HCT116 (cell line): ENCODE measurements around the gene BEND6. TPM values are rescaled to one million over a fixed set of nuclear protein-coding genes. Genes with fewer than 3 reads are reported as not detected.

Experiments
- ATAC-seq: fragments of 200-7000 bp; cut with Tn5 transposase; 2 replicates; pipeline ENCODE4 v1.9.1; 2020; ENCODE audit warnings: mild to moderate bottlenecking, moderate library complexity
- BruUV-seq: library from RNA; stranded (reverse); fragments of 400-500 nt; replicated peaks from 2 replicates; lab custom pipeline; 2021; lab: Mats Ljungman, UMichigan
- CTCF ChIA-PET: fragments of 300-600 bp; sonication (Branson Sonifier 250); formaldehyde crosslinking; loops from one replicate; lab custom pipeline; 2021; ENCODE audit warnings: antibody characterized with exemption; lab: Charles Lee
- POLR2A ChIA-PET: fragments of 300-600, 350-600 bp; sonication (Branson Sonifier 250); formaldehyde crosslinking; loops from one replicate; lab custom pipeline; 2021; ENCODE audit warnings: antibody characterized with exemption; lab: Charles Lee
- RAD21 ChIA-PET, 2 experiments: fragments of 300-600 bp; sonication (Branson Sonifier 250); formaldehyde crosslinking; loops; one replicate each; lab custom pipeline; 2023; ENCODE audit warnings: low total read pairs in 2 of 2; ENCODE audit not compliant: uncharacterized antibody in 2 of 2, unreplicated experiment in 2 of 2, low non-redundant PET in 1 of 2; lab: Charles Lee
- DNase-seq: peaks from one replicate; pipeline ENCODE4 v3.0.0-alpha.2; 2010; ENCODE audit warnings: low read depth, low spot score
- H2AFZ ChIP-seq: fragments of 200-600 bp; shearing (Covaris generic), sonication (generic); 2 replicates; pipeline ENCODE4 v1.6.1; 2017; ENCODE audit warnings: low read depth, mixed run types, mixed read lengths, antibody characterized with exemption, low read length; ENCODE audit not compliant: poor library complexity, severe bottlenecking
- H3K27ac ChIP-seq: 2 replicates; pipeline ENCODE4 v1.5.1; 2012; ENCODE audit warnings: low read depth, low read length
- H3K27me3 ChIP-seq: fragments of 200-600 bp; sonication (generic); 2 replicates; pipeline ENCODE4 v1.6.1; 2016; ENCODE audit warnings: mixed run types, low read length, mixed read lengths; ENCODE audit not compliant: insufficient read depth
- H3K36me3 ChIP-seq, 2 experiments: fragments of 200-500 bp in 1 of 2; fragments of 200-600 bp in 1 of 2; sonication (Bioruptor generic) in 1 of 2; sonication (generic) in 1 of 2; 2 replicates each; pipeline versions ENCODE4 v1.5.1 to v1.6.1; 2014 to 2016; ENCODE audit warnings: low read length in 2 of 2, inconsistent platforms in 1 of 2, mixed read lengths in 1 of 2, mixed run types in 1 of 2; ENCODE audit not compliant: insufficient read depth in 2 of 2, control insufficient read depth in 1 of 2
- H3K4me1 ChIP-seq, 2 experiments: fragments of 200-600 bp in 1 of 2; sonication (generic) in 1 of 2; 2 replicates each; pipeline versions ENCODE4 v1.5.1 to v1.6.1; 2012 to 2017; ENCODE audit warnings: low read length in 2 of 2, inconsistent platforms in 1 of 2, mild to moderate bottlenecking in 1 of 2, mixed read lengths in 1 of 2, mixed run types in 1 of 2, moderate library complexity in 1 of 2; ENCODE audit not compliant: insufficient read depth in 2 of 2, control insufficient read depth in 1 of 2
- H3K4me2 ChIP-seq: fragments of 200-600 bp; sonication (generic); 2 replicates; pipeline ENCODE4 v1.6.1; 2017; ENCODE audit warnings: mixed run types, low read length, mixed read lengths
- H3K4me3 ChIP-seq, 2 experiments: fragments of 200-600 bp in 1 of 2; sonication (generic) in 1 of 2; replicated peaks in 1 of 2; 2 replicates each; pipeline ENCODE4 v1.5.1; 2011 to 2016; ENCODE audit warnings: low read length in 2 of 2, control low read depth in 1 of 2, low read depth in 1 of 2, mild to moderate bottlenecking in 1 of 2, mixed read lengths in 1 of 2, mixed run types in 1 of 2
- H3K79me2 ChIP-seq: fragments of 200-600 bp; sonication (generic); 2 replicates; pipeline ENCODE4 v1.6.1; 2017; ENCODE audit warnings: mild to moderate bottlenecking, mixed run types, low read length, moderate library complexity, mixed read lengths; ENCODE audit not compliant: insufficient read depth
- H3K9ac ChIP-seq: fragments of 200-600 bp; sonication (generic); 2 replicates; pipeline ENCODE4 v1.6.1; 2016; ENCODE audit warnings: low read length, mixed read lengths
- H3K9me2 ChIP-seq: fragments of 200-600 bp; sonication (generic), shearing (Covaris generic); 2 replicates; pipeline ENCODE4 v1.6.1; 2017; ENCODE audit warnings: mixed run types, mild to moderate bottlenecking, moderate library complexity; ENCODE audit not compliant: insufficient read depth
- H3K9me3 ChIP-seq, 2 experiments: fragments of 200-500 bp in 1 of 2; fragments of 200-600 bp in 1 of 2; sonication (Bioruptor generic) in 1 of 2; sonication (generic) in 1 of 2; 2 replicates each; pipeline ENCODE4 v1.6.1; 2014 to 2017; ENCODE audit warnings: low read length in 2 of 2, mixed read lengths in 2 of 2, inconsistent platforms in 1 of 2, low read depth in 1 of 2, mild to moderate bottlenecking in 1 of 2, mixed run types in 1 of 2, moderate library complexity in 1 of 2; ENCODE audit not compliant: control insufficient read depth in 1 of 2, insufficient read depth in 1 of 2
- H4K20me1 ChIP-seq: fragments of 200-600 bp; sonication (generic), shearing (Covaris generic); 2 replicates; pipeline ENCODE4 v1.6.1; 2017; ENCODE audit warnings: mixed run types, mild to moderate bottlenecking, moderate library complexity; ENCODE audit not compliant: insufficient read depth
- ATF3 ChIP-seq: IDR thresholded peaks from 2 replicates; pipeline ENCODE4 v1.6.1; 2012
- CBX3 ChIP-seq: IDR thresholded peaks from 2 replicates; pipeline ENCODE4 v1.6.1; 2012; ENCODE audit warnings: low read depth
- CTCF ChIP-seq, 3 experiments: fragments of 200-600 bp in 1 of 3; sonication (generic) in 1 of 3; IDR thresholded peaks in 2 of 3; conservative IDR thresholded peaks in 1 of 3; 2 replicates each; pipeline ENCODE4 v1.5.1; 2012 to 2017; ENCODE audit warnings: low read depth in 2 of 3, low read length in 2 of 3, antibody characterized with exemption in 1 of 3, borderline replicate concordance in 1 of 3, control low read depth in 1 of 3, mild to moderate bottlenecking in 1 of 3, mixed read lengths in 1 of 3, mixed run types in 1 of 3, moderate library complexity in 1 of 3; ENCODE audit not compliant: insufficient read depth in 1 of 3
- FOSL1 ChIP-seq: IDR thresholded peaks from 2 replicates; pipeline ENCODE4 v1.6.1; 2012; ENCODE audit warnings: low read depth
- MAX ChIP-seq: IDR thresholded peaks from 2 replicates; pipeline ENCODE4 v1.6.1; 2012
- REST ChIP-seq: IDR thresholded peaks from 2 replicates; pipeline ENCODE4 v1.6.1; 2012; ENCODE audit warnings: low read depth
- SIN3A ChIP-seq: IDR thresholded peaks from 2 replicates; pipeline ENCODE4 v1.6.1; 2012; ENCODE audit warnings: low read depth
- SP1 ChIP-seq: IDR thresholded peaks from 2 replicates; pipeline ENCODE4 v1.6.1; 2012; ENCODE audit warnings: low read depth
- TCF7L2 ChIP-seq: IDR thresholded peaks from 2 replicates; pipeline ENCODE4 v1.7.0; 2011; ENCODE audit warnings: borderline replicate concordance, inconsistent platforms; ENCODE audit not compliant: insufficient read depth, insufficient read length; ENCODE audit errors: extremely low read depth
- YY1 ChIP-seq: IDR thresholded peaks from 2 replicates; pipeline ENCODE4 v1.6.1; 2011; ENCODE audit warnings: low read length, low read depth, moderate library complexity, mild to moderate bottlenecking; ENCODE audit not compliant: insufficient replicate concordance; ENCODE audit errors: extremely low read depth
- ZFX ChIP-seq: fragments of 450-650 bp; IDR thresholded peaks from 2 replicates; pipeline ENCODE4 v1.6.1; 2017
- ZNF274 ChIP-seq: fragments of 200-500 bp; sonication (Bioruptor generic); IDR thresholded peaks from 2 replicates; pipeline ENCODE4 v1.6.1; 2014; ENCODE audit warnings: mild to moderate bottlenecking, low read depth, low read length, inconsistent platforms
- intact Hi-C: fragments of 100-400 bp; cut with micrococcal nuclease; formaldehyde crosslinking; loops from 2 replicates; pipeline ENCODE4 v1.10.0; 2022
- total RNA-seq: library from RNA; stranded (reverse); gene quantifications from one replicate; pipeline ENCODE4 v1.2.1, GENCODE V29; 2021; ENCODE audit not compliant: unreplicated experiment

The BEND6 gene
- total RNA-seq, 1 experiment from 2014 or later = 4.0 TPM

GRCh38 chr6:57026001-57026400 lies 71.1 kb downstream of the BEND6 start:
- RAD21 ChIA-PET = no interaction called here
- H3K4me2 ChIP-seq = no peak overlapping the region
- no peaks in the 10 kb centered on the region for H4K20me1 ChIP-seq
- ATAC-seq (no peak), DNase-seq (no peak)
- no peaks in the 10 kb centered on the region for H3K9me2 ChIP-seq
- TF ChIP-seq ATF3 (no peak), CTCF (IDR thresholded peaks at IDR 0.05 in 2 of 3, conservative IDR thresholded peaks at IDR 0.05 in 1 of 3; ENCODE audit: borderline replicate concordance in 1 of 3, insufficient read depth in 1 of 3, low read depth in 2 of 3, low read length in 2 of 3) (no peak), TCF7L2 (no peak), REST (no peak), CBX3 (no peak), SIN3A (no peak), SP1 (no peak), ZFX (no peak), ZNF274 (no peak), FOSL1 (no peak), YY1 (no peak), MAX (no peak)
- POLR2A ChIA-PET = no interaction called here
- CTCF ChIA-PET = no interaction called here
- H3K9ac ChIP-seq = no peak overlapping the region
- no peak overlapping the region for H3K27ac ChIP-seq
- H3K36me3 ChIP-seq = no peaks in the 10 kb centered on the region
- no peak overlapping the region for H3K4me3 ChIP-seq
- H3K9me3 ChIP-seq = peaks cover 0 to 6% of the 10 kb centered on the region in 2 experiments; a peak in 1 of 4 replicates
- H3K79me2 ChIP-seq = no peaks in the 10 kb centered on the region
- H3K4me1 ChIP-seq = peaks cover 5 to 10% of the 10 kb centered on the region in 2 experiments
- H2AFZ ChIP-seq = no peak overlapping the region
- intact Hi-C loops = loop anchor here (10.0 kb wide), 1 partner anchor 289 kb away; the partner anchor contains the start of gene PRIM2
- no peaks in the 10 kb centered on the region for H3K27me3 ChIP-seq
- no TSS peak for BruUV-seq
